ENCODE measurements around the gene APBA1.
A peak's percentile ranks its signal among the peaks of the same experiment; 100 is the strongest.

APBA1 gene

DNA sequence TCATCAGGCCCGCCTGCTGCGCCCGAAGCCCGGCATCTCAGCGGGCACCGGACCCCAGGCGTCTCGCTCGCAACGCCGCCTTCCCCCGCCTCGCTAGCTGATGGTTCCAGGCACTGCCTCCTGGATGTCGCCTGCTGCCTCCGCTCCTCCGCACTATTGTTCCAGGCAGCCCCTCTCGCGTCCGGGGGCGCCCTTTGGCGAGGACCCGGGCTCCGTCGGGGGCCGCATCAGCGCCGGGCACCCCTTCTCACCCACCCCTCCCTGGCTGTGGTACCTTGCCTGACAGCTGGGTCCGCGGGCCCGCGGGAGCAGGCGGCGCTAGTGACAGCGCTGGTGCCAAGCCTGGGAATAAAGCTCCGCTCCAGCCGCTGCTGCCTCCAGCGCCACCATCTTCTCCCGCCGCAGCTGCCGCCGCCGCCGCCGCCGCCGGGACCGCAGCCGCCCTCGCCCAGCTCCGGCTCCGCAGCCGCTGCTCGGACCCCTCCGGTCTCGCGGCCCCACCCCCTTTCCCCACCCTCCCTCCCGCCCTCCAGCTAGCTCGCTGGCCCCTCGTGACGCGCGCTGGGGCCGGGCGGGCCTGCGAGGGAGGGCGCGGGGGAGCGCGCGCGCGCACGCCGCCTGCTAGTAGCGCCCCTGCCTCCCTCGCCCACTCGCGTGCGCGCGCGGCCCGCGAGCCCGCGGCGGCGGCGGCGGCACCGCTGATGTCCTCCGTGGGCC lies at the start of gene APBA1:
Gene APBA1 (minus strand): TSS at position 493 of the 717 bp plus-strand sequence.
- DNase-seq = peak; percentile 65

DNA sequence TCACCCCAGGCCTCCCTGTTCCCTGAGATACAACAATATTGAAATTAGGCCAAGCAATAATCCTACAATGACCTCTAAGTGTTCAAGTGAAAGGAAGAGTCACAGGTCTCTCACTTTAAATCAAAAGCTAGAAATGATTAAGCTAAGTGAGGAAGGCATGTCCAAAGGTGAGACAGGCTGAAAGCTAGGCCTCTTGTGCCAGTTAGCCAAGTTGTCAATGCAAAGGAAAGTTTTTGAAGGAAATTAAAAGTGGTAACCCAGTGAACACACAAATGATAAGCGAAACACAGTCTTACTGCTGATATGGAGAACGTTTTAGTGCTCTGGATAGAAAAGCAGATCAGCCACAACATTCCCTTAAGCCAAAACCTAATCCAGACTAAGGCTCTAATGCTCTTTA lies 47.8 kb upstream of the APBA1 start:
- no peak for DNase-seq

DNA sequence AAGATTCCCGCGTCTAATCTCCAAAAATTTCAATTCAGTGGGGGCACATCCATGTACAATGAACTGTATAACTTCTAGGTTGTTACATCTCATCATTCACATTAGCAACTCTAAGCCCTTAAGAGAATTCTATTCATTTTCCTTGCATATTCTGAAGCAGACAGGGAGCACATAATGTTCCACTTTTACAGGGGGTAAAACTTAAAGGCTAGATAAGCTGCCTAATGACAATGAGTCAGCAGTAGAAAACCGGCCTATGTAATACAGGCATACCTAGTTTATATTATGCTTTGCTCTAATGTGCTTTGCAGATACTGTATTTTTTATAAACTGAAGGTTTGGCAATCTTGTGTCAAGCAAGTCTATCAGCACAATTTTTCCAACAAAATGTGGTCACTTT lies 47.2 kb upstream of the APBA1 start:
- no peak for DNase-seq

GRCh38 chr9:69718218-69718617 lies 46.0 kb upstream of the APBA1 start:
- no peak for DNase-seq

GRCh38 chr9:69715825-69716224 lies 43.7 kb upstream of the APBA1 start:
- DNase-seq = no peak

DNA sequence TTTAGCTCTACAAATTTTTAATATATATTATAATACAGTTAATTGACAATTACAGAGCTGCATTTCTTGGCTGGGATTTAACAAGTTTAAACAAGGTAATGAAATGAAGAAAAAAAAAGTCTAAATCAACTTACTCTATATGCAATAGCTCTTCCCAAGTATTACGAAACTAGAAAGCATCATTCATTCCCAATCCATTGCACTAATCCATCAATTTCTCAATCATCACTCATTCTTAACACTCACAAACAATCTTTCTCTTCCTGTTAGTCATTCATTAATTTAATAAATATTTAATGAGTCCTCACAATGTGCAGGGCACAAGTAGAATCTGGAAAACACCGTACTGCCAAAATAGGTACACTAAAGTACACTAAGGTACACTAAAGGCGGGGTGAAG lies 42.9 kb upstream of the APBA1 start:
- no peak for DNase-seq

- no peak for DNase-seq
Measured at GRCh38 chr9:69697475-69697874, 25.3 kb upstream of the APBA1 start.

DNA sequence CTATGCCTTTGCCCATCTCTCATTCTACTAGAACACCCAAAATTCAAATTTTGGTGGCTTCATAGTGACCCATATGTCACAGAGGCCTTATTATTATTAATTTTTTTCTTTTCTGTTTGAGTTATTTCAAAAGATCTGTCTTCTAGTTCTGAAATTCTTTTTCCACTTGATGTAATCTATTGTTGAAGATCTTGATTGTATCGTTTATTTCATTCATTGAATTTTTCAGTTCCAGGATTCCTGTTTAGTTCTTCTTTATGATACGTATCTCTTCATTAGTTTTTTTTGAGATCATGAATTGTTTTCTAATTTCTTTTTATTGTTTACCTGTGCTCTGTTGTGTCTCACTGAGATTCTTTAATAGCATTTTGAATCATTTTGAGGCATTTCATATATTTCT lies 24.6 kb upstream of the APBA1 start:
- DNase-seq = no peak

DNA sequence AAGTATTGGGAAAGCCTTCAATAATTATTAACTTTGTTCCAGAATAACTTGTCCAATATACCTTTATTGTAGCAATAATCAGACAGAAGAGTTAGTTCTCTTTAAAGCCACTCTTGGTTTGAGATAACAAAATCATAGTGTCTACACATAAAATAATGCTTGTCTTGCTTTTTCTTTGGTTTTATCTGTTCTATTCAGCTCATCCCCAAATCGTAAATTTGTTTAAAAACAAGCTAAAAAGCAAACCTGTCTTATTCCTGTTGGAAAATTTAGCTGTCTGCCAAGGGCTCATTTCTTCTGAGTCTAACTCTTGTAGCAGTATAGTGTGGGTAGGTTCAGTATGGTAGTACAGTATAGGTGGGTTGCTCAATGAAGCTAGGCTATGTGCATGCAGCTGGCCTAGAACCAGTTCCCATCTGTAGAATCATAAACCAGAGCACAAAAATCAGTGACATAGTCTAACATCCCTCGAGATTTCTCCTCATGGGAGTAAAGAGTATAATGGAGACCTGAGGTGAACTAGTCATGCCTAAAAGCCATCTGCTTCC lies 17.9 kb upstream of the APBA1 start:
- DNase-seq = no peak

DNA sequence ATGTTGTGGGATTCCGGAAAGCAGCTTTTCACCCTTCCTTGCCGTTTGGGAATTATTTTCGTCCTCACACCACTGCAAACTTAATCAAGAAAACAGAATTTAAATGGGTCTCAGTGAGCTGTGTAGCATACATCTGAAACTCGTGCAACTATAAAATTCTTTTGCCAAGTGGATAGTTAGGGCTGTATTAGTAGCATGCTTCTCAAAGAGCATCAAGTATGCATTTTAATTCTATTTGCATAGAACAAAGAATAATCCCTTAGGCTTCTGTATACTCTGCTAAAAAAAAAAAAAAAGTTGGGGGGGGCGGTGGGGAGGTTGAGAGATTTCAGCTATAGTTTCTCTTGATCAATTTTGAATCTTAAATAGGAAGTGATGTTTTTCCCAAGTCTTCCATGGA lies 11.8 kb upstream of the APBA1 start:
- no peak for DNase-seq

DNA sequence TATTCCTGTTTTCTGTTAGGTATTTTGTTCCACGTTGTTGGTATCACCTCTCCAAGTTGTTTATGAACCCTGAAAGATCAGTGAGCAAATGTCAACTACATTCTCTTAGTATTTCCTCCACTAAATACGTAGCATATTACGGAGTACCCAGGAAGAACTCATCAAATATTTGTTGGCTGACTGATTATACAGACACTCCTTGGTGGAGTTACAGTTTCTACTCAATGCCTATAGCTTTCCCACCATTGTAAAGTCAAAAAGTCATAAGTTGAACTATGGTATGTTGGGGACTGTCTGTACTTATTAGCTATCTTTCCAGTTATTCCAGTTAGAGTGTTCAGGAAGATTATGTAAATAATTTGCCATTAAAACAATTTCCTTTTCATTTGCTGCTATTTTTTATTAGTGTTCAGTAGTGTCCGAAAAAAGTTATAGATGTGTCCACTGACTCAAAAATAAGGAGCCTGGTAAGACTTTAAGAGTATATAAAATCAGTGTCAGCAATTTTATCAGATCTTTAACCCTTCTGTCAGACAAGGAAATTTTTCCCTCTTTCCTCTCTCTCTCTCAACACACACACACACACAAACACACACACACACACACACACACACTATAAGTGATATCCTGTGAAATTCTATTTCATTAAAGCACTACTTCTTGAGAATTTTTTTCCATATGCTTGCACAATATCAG lies 6.8 kb upstream of the APBA1 start:
- no peak for DNase-seq

GRCh38 chr9:69677931-69678330 lies 5.8 kb upstream of the APBA1 start:
- no peak for DNase-seq

- DNase-seq = no peak
Measured at GRCh38 chr9:69675563-69675962, 3.4 kb upstream of the APBA1 start.

DNA sequence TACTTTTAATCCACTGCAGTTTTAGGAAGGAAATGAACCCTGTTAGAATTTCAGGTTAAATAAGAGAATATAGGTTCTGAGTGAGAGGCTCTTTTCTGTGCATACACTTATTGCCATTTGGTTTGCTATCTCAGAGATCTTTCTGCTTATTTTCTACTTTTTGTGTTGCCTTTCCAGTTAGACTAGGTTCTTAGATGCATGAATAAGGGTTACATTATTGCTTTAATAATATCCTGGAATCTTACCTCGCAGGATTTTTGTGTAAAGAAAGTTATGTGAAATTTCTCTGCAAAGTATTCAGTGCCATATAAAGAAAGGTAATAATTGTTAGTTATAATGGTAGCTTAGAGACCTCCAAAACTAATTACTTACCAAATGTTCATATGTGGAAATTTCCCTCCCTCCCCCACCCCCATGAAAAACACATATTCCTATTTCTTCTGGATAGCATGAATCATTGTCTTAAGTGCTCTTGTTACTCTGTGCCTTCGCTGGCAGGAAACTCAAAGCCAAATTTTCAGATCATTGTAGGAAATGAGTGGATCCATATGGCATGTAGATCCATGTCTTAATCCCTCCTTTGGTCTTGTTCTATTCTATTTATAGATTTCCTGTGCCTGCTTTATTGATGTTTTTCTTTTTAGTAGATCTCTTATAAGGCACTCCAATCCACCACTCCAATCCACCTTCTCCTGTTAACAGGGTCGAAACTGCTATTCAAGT lies 2.7 kb upstream of the APBA1 start:
- DNase-seq = no peak

GRCh38 chr9:69674112-69674685 lies 2.0 kb upstream of the APBA1 start:
- no peak for DNase-seq

DNA sequence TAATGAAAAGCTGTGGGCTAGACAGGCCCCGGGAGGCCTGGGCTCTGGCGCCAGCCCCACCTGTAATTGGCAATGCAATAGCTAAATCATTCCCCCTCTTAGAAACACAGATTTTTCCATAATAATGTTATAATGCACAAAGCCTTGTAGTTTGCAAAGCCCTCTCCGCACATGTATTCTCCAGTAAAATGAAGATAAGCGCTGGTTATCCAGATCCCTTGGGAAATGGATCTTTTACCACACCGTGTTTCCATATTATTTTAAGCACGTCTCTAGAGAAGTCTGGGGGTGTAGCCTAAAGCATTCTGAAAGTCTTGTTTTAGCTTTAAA lies 1.1 kb upstream of the APBA1 start:
- DNase-seq = no peak

DNA sequence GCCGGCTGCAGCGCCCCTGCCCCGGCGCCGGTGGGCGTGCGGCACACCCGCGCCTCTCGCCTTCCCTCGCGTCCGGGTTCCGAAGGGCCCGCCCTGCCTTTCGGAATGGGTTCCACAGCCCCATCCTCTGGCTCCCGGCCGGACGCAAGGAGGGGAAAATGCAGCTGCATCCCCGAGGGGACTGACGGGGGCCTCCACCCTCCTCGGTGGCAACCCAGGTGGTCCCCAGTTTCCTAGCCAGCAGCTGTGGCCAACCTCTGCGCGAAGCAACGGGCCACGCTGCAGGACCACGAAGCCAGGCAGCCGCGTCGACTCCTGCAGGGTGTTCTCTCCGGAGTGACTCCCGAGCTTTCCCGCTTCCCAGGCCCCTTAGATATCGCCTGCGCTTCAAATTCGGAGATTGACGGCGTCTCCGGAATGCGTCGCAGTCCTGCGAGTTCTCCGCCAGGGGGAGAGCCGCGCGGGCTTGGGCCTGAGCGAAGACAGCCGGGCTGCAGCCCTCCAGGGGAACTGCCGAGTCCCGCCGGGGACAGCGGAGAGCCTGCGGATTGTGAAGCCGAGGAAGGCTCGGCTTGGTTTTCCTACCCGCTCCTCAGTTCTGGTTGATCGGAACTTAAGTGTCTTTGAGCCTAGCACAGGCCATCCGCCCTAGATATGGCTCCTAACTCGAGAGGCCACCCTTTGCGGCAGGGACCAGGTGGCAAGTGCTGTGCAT lies 582 bp upstream of the APBA1 start:
- peak; percentile 74 for DNase-seq

- DNase-seq = no peak
Measured at GRCh38 chr9:69671311-69671878, 776 bp downstream of the APBA1 start.

DNA sequence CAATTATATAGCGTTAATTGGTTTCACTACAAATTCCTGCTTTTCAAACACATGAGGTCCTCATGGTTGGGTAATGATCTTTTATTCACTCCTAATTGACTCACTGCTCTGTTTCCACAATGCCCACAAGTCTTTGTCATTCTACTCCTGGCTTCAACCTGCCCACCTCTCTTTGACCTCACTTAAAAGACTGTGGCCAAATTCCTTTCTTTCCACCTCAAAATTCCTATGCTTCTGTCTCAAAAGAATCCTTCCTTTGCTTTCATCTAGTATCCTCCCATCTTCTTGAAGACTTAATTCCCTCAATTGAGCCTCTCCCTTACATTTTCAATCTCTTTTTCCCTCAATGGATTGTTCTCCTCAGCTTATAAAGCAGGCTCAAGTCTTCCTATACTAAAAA lies 4.9 kb downstream of the APBA1 start:
- no peak for DNase-seq

DNA sequence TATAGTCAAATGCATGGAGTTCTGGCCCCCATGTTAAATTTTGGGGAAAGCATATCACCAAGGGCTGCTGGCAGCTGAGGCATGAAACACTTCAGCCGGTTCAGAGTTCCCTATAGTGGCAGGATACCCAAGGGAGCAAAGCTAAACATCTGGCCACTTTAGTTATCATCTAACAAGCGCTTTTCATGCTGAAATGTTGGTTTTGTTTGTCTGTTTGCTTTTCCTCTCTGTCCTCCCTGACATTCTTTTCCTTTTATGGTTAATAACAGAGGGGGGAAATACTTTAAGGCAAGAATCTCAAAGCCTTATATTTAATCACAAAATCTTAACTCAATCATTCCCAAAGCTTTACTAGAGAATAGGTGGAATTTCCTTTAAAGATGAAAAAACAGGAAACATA lies 11.9 kb downstream of the APBA1 start:
- no peak for DNase-seq

GRCh38 chr9:69658987-69659675 lies 13.0 kb downstream of the APBA1 start:
- DNase-seq = no peak

- DNase-seq = no peak
Measured at GRCh38 chr9:69657269-69657668, 14.9 kb downstream of the APBA1 start.

All from activated T-cell treated with anti-CD3 and anti-CD28 coated beads, Interleukin-2, amount 50 U/mL, for 1 hour (primary cell).